ENCODE data around the gene UST.

UST gene

GRCh38 chr6:148837941-148838340, 91.1 kb downstream of the UST start:
- no peak overlapping the region for H3K23ac ChIP-seq (ENCODE audit: low read length)
- no peak overlapping the region for H4K5ac ChIP-seq (ENCODE audit: low read length)
- H3K36me3 ChIP-seq (ENCODE audit: control insufficient read depth, insufficient read depth, low read length), result no peaks in the 10 kb centered on the region
- peaks cover 13% of the 10 kb centered on the region for H3K79me2 ChIP-seq (ENCODE audit: control insufficient read depth, insufficient read depth, low read length)
- no peak overlapping the region for H3K4ac ChIP-seq (ENCODE audit: low read depth, low read length)
- no peak overlapping the region for H2BK15ac ChIP-seq (replicated peaks; ENCODE audit: low read depth)
- H3K56ac ChIP-seq (ENCODE audit: low read length), result no peak overlapping the region
- H3K27ac ChIP-seq (ENCODE audit: low read depth, low read length), result no peak overlapping the region
- no peaks in the 10 kb centered on the region for H3K27me3 ChIP-seq (ENCODE audit: insufficient read depth, low read length, poor library complexity)
- H2BK120ac ChIP-seq (ENCODE audit: low read depth, low read length), result no peak overlapping the region
- no peak overlapping the region for H4K8ac ChIP-seq (ENCODE audit: low read depth, low read length)
- no peak overlapping the region for H2BK5ac ChIP-seq (ENCODE audit: low read length)
- DNase-seq, result no peak
- H3K4me1 ChIP-seq (ENCODE audit: control insufficient read depth, low read depth, low read length), result no peaks in the 10 kb centered on the region
- H3K18ac ChIP-seq (ENCODE audit: low read length), result no peak overlapping the region
- H2AK5ac ChIP-seq (ENCODE audit: low read length), result no peak overlapping the region
- no peak overlapping the region for H3K4me2 ChIP-seq (ENCODE audit: low read length)
- no peak overlapping the region for H3K9ac ChIP-seq (ENCODE audit: low read length)
- WGBS (ENCODE audit: extremely low coverage, insufficient coverage, low lambda C conversion rate), result no CpG with 5 or more reads among the region's 5 CpGs
- no peak overlapping the region for H3K4me3 ChIP-seq (ENCODE audit: low read length)
- peaks cover 10% of the 10 kb centered on the region for H3K79me1 ChIP-seq (ENCODE audit: low read length)

- no peaks in the 10 kb centered on the region for H3K36me3 ChIP-seq (ENCODE audit: control insufficient read depth, insufficient read depth, low read length)
- H2AK5ac ChIP-seq (ENCODE audit: low read length), result no peak overlapping the region
- H3K4ac ChIP-seq (ENCODE audit: low read depth, low read length), result no peak overlapping the region
- H3K79me2 ChIP-seq (ENCODE audit: control insufficient read depth, insufficient read depth, low read length), result peaks cover 13% of the 10 kb centered on the region
- H3K27me3 ChIP-seq (ENCODE audit: insufficient read depth, low read length, poor library complexity), result no peaks in the 10 kb centered on the region
- WGBS (ENCODE audit: extremely low coverage, insufficient coverage, low lambda C conversion rate), result no CpG with 5 or more reads among the region's 3 CpGs
- peaks cover 10% of the 10 kb centered on the region for H3K79me1 ChIP-seq (ENCODE audit: low read length)
- H4K8ac ChIP-seq (ENCODE audit: low read depth, low read length), result no peak overlapping the region
- no peak overlapping the region for H4K5ac ChIP-seq (ENCODE audit: low read length)
- H3K9ac ChIP-seq (ENCODE audit: low read length), result no peak overlapping the region
- H3K18ac ChIP-seq (ENCODE audit: low read length), result no peak overlapping the region
- no peak overlapping the region for H3K56ac ChIP-seq (ENCODE audit: low read length)
- H3K4me2 ChIP-seq (ENCODE audit: low read length), result no peak overlapping the region
- H3K4me3 ChIP-seq (ENCODE audit: low read length), result no peak overlapping the region
- H3K4me1 ChIP-seq (ENCODE audit: control insufficient read depth, low read depth, low read length), result no peaks in the 10 kb centered on the region
- no peak overlapping the region for H2BK5ac ChIP-seq (ENCODE audit: low read length)
- H2BK120ac ChIP-seq (ENCODE audit: low read depth, low read length), result no peak overlapping the region
- no peak overlapping the region for H2BK15ac ChIP-seq (replicated peaks; ENCODE audit: low read depth)
- H3K23ac ChIP-seq (ENCODE audit: low read length), result no peak overlapping the region
- no peak for DNase-seq
- H3K27ac ChIP-seq (ENCODE audit: low read depth, low read length), result no peak overlapping the region
Measured at GRCh38 chr6:148839044-148839443, 92.2 kb downstream of the UST start.

GRCh38 chr6:148840256-148840655, 93.4 kb downstream of the UST start:
- Histone ChIP-seq H4K5ac (ENCODE audit: low read length) (no peak overlapping the region), H3K36me3 (ENCODE audit: control insufficient read depth, insufficient read depth, low read length) (no peaks in the 10 kb centered on the region), H3K23ac (ENCODE audit: low read length) (no peak overlapping the region), H2AK5ac (ENCODE audit: low read length) (no peak overlapping the region), H2BK120ac (ENCODE audit: low read depth, low read length) (no peak overlapping the region), H2BK5ac (ENCODE audit: low read length) (no peak overlapping the region), H3K18ac (ENCODE audit: low read length) (no peak overlapping the region), H3K79me1 (ENCODE audit: low read length) (peaks cover 10% of the 10 kb centered on the region), H4K8ac (ENCODE audit: low read depth, low read length) (no peak overlapping the region), H3K4me2 (ENCODE audit: low read length) (no peak overlapping the region), H3K79me2 (ENCODE audit: control insufficient read depth, insufficient read depth, low read length) (peaks cover 16% of the 10 kb centered on the region), H3K9ac (ENCODE audit: low read length) (no peak overlapping the region), H3K27me3 (ENCODE audit: insufficient read depth, low read length, poor library complexity) (no peaks in the 10 kb centered on the region), H3K56ac (ENCODE audit: low read length) (no peak overlapping the region), H3K27ac (ENCODE audit: low read depth, low read length) (no peak overlapping the region), H3K4me3 (ENCODE audit: low read length) (no peak overlapping the region), H3K4me1 (ENCODE audit: control insufficient read depth, low read depth, low read length) (no peaks in the 10 kb centered on the region), H3K4ac (ENCODE audit: low read depth, low read length) (no peak overlapping the region), H2BK15ac (replicated peaks; ENCODE audit: low read depth) (no peak overlapping the region)
- peak; percentile 25 for DNase-seq
- no CpG with 5 or more reads among the region's 5 CpGs for WGBS (ENCODE audit: extremely low coverage, insufficient coverage, low lambda C conversion rate)

GRCh38 chr6:148842296-148843019, 95.6 kb downstream of the UST start:
- no peak for DNase-seq
- peak overlapping the region; percentile 37 for H3K23ac ChIP-seq (ENCODE audit: low read length)
- no peaks in the 10 kb centered on the region for H3K27me3 ChIP-seq (ENCODE audit: insufficient read depth, low read length, poor library complexity)
- H3K9ac ChIP-seq (ENCODE audit: low read length), result no peak overlapping the region
- no peak overlapping the region for H2BK5ac ChIP-seq (ENCODE audit: low read length)
- no peak overlapping the region for H3K18ac ChIP-seq (ENCODE audit: low read length)
- peaks cover 16% of the 10 kb centered on the region for H3K79me2 ChIP-seq (ENCODE audit: control insufficient read depth, insufficient read depth, low read length)
- peaks cover 12% of the 10 kb centered on the region for H3K79me1 ChIP-seq (ENCODE audit: low read length)
- H4K5ac ChIP-seq (ENCODE audit: low read length), result no peak overlapping the region
- H3K4me3 ChIP-seq (ENCODE audit: low read length), result no peak overlapping the region
- H3K56ac ChIP-seq (ENCODE audit: low read length), result no peak overlapping the region
- H2BK120ac ChIP-seq (ENCODE audit: low read depth, low read length), result no peak overlapping the region
- H4K8ac ChIP-seq (ENCODE audit: low read depth, low read length), result no peak overlapping the region
- WGBS (ENCODE audit: extremely low coverage, insufficient coverage, low lambda C conversion rate), result no CpG with 5 or more reads among the region's 12 CpGs
- no peaks in the 10 kb centered on the region for H3K4me1 ChIP-seq (ENCODE audit: control insufficient read depth, low read depth, low read length)
- H3K4me2 ChIP-seq (ENCODE audit: low read length), result no peak overlapping the region
- no peaks in the 10 kb centered on the region for H3K36me3 ChIP-seq (ENCODE audit: control insufficient read depth, insufficient read depth, low read length)
- H3K27ac ChIP-seq (ENCODE audit: low read depth, low read length), result no peak overlapping the region
- no peak overlapping the region for H3K4ac ChIP-seq (ENCODE audit: low read depth, low read length)
- H2BK15ac ChIP-seq (replicated peaks; ENCODE audit: low read depth), result no peak overlapping the region
- H2AK5ac ChIP-seq (ENCODE audit: low read length), result no peak overlapping the region

- H4K8ac ChIP-seq (ENCODE audit: low read depth, low read length), result no peak overlapping the region
- no peak overlapping the region for H2BK120ac ChIP-seq (ENCODE audit: low read depth, low read length)
- no peak overlapping the region for H4K5ac ChIP-seq (ENCODE audit: low read length)
- no peak overlapping the region for H3K18ac ChIP-seq (ENCODE audit: low read length)
- H3K4me2 ChIP-seq (ENCODE audit: low read length), result no peak overlapping the region
- no peak overlapping the region for H3K27ac ChIP-seq (ENCODE audit: low read depth, low read length)
- no peak overlapping the region for H3K9ac ChIP-seq (ENCODE audit: low read length)
- no peak overlapping the region for H3K23ac ChIP-seq (ENCODE audit: low read length)
- no peaks in the 10 kb centered on the region for H3K27me3 ChIP-seq (ENCODE audit: insufficient read depth, low read length, poor library complexity)
- H2AK5ac ChIP-seq (ENCODE audit: low read length), result no peak overlapping the region
- no peak for DNase-seq
- WGBS (ENCODE audit: extremely low coverage, insufficient coverage, low lambda C conversion rate), result no CpG with 5 or more reads among the region's 1 CpG
- no peaks in the 10 kb centered on the region for H3K36me3 ChIP-seq (ENCODE audit: control insufficient read depth, insufficient read depth, low read length)
- H3K4me3 ChIP-seq (ENCODE audit: low read length), result no peak overlapping the region
- peaks cover 9% of the 10 kb centered on the region for H3K79me1 ChIP-seq (ENCODE audit: low read length)
- H3K4me1 ChIP-seq (ENCODE audit: control insufficient read depth, low read depth, low read length), result no peaks in the 10 kb centered on the region
- no peak overlapping the region for H3K56ac ChIP-seq (ENCODE audit: low read length)
- no peak overlapping the region for H2BK15ac ChIP-seq (replicated peaks; ENCODE audit: low read depth)
- H3K79me2 ChIP-seq (ENCODE audit: control insufficient read depth, insufficient read depth, low read length), result peaks cover 15% of the 10 kb centered on the region
- H3K4ac ChIP-seq (ENCODE audit: low read depth, low read length), result no peak overlapping the region
- no peak overlapping the region for H2BK5ac ChIP-seq (ENCODE audit: low read length)
Measured at GRCh38 chr6:148845464-148845863, 98.6 kb downstream of the UST start.

Measured in mesendoderm (in vitro differentiated cells).